ENCODE data around the gene ODF4.

Gene ODF4

DNA sequence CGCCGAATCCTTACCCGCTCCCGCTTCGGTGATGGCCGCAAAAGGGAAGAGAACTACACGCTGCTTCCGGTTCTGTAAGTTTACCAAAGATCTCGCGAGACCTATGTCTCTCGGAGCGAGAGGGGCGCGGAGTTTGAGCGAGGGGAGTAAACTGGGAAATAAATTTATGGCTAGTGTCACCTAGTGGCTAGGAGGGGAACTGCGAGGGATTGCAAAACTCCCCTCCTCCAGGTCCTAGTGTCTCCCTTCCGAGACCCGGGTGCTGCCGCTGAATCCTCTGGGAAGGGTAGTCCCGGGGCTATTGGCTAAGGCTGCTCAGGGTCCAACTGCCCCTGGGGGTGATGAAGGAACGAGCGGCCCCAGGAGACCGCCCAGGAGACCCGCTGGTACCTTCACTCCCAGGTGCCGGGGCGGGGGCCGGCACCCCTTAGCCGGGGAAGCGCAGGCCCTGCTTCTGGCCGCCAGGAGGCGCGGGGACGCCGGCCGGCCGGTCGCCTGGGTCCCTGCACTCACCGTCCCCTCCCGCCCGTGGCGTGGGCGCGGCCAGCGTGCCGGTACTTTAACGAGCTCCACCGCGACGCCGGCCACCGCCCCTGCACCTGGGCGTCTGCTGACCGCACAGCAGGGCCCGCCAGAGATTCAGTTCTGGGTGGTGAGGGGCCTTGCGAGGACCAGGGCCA lies 43.6 kb downstream of the ODF4 start, which contains the start of gene RPL26 (continued):
- TF ChIP-seq ZNF302 (tag by site-specific recombination; IDR thresholded peaks at IDR 0.05; ENCODE audit: low read depth) (no peak), ZNF843 (tag by site-specific recombination; IDR thresholded peaks at IDR 0.05) (0 out of 2 replicates have a peak, but pooled peaks have one; percentile 34), ZNF155 (tag by site-specific recombination; IDR thresholded peaks at IDR 0.05) (no peak), FEZF1 (tag by site-specific recombination; IDR thresholded peaks at IDR 0.05) (peak; percentile 37; the same call in 1 of the 2 replicates), ZNF561 (tag by site-specific recombination; IDR thresholded peaks at IDR 0.05; ENCODE audit: borderline replicate concordance) (peak; percentile 86; the same call in 1 of the 2 replicates), ZIC2 (tag by site-specific recombination; IDR thresholded peaks at IDR 0.05) (peak; percentile 42), ZNF248 (tag by site-specific recombination; IDR thresholded peaks at IDR 0.05) (no peak), ZNF521 (tag by site-specific recombination; IDR thresholded peaks at IDR 0.05) (no peak), ZXDB (tag by site-specific recombination; IDR thresholded peaks at IDR 0.05) (peak; percentile 54), ZNF433 (tag by site-specific recombination; IDR thresholded peaks at IDR 0.05; ENCODE audit: low read depth) (no peak), PRDM1 (tag by site-specific recombination; IDR thresholded peaks at IDR 0.05) (no peak), ZNF112 (tag by site-specific recombination; IDR thresholded peaks at IDR 0.05) (no peak), MEIS1 (CRISPR knock-in tag; IDR thresholded peaks at IDR 0.05; ENCODE audit: borderline replicate concordance) (no peak), ZBTB8A (tag by site-specific recombination; IDR thresholded peaks at IDR 0.05) (peak; percentile 54), ZNF654 (tag by site-specific recombination; IDR thresholded peaks at IDR 0.05; ENCODE audit: low read depth) (peak; percentile 47), ZNF76 (tag by site-specific recombination; IDR thresholded peaks at IDR 0.05; ENCODE audit: borderline replicate concordance, low read depth) (peak; percentile 80; the same call in 1 of the 2 replicates), ZNF2 (tag by site-specific recombination; IDR thresholded peaks at IDR 0.05) (peak; percentile 88)
- TF ChIP-seq, protein P1, sequence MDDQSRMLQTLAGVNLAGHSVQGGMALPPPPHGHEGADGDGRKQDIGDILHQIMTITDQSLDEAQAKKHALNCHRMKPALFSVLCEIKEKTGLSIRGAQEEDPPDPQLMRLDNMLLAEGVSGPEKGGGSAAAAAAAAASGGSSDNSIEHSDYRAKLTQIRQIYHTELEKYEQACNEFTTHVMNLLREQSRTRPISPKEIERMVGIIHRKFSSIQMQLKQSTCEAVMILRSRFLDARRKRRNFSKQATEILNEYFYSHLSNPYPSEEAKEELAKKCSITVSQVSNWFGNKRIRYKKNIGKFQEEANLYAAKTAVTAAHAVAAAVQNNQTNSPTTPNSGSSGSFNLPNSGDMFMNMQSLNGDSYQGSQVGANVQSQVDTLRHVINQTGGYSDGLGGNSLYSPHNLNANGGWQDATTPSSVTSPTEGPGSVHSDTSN (CRISPR knock-in tag; IDR thresholded peaks at IDR 0.05), result no peak
- TF ChIP-seq, protein P2, sequence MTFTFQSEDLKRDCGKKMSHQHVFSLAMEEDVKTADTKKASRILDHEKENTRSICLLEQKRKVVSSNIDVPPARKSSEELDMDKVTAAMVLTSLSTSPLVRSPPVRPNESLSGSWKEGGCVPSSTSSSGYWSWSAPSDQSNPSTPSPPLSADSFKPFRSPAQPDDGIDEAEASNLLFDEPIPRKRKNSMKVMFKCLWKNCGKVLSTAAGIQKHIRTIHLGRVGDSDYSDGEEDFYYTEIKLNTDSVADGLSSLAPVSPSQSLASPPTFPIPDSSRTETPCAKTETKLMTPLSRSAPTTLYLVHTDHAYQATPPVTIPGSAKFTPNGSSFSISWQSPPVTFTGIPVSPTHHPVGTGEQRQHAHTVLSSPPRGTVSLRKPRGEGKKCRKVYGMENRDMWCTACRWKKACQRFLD (tag by site-specific recombination; IDR thresholded peaks at IDR 0.05), result peak; percentile 63; the same call in 1 of the 2 replicates
- TF ChIP-seq, protein P3, sequence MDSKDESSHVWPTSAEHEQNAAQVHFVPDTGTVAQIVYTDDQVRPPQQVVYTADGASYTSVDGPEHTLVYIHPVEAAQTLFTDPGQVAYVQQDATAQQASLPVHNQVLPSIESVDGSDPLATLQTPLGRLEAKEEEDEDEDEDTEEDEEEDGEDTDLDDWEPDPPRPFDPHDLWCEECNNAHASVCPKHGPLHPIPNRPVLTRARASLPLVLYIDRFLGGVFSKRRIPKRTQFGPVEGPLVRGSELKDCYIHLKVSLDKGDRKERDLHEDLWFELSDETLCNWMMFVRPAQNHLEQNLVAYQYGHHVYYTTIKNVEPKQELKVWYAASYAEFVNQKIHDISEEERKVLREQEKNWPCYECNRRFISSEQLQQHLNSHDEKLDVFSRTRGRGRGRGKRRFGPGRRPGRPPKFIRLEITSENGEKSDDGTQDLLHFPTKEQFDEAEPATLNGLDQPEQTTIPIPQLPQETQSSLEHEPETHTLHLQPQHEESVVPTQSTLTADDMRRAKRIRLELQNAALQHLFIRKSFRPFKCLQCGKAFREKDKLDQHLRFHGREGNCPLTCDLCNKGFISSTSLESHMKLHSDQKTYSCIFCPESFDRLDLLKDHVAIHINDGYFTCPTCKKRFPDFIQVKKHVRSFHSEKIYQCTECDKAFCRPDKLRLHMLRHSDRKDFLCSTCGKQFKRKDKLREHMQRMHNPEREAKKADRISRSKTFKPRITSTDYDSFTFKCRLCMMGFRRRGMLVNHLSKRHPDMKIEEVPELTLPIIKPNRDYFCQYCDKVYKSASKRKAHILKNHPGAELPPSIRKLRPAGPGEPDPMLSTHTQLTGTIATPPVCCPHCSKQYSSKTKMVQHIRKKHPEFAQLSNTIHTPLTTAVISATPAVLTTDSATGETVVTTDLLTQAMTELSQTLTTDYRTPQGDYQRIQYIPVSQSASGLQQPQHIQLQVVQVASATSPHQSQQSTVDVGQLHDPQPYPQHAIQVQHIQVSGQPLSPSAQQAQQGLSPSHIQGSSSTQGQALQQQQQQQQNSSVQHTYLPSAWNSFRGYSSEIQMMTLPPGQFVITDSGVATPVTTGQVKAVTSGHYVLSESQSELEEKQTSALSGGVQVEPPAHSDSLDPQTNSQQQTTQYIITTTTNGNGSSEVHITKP (tag by site-specific recombination; IDR thresholded peaks at IDR 0.05), result peak; percentile 94
- TF ChIP-seq, protein P4, sequence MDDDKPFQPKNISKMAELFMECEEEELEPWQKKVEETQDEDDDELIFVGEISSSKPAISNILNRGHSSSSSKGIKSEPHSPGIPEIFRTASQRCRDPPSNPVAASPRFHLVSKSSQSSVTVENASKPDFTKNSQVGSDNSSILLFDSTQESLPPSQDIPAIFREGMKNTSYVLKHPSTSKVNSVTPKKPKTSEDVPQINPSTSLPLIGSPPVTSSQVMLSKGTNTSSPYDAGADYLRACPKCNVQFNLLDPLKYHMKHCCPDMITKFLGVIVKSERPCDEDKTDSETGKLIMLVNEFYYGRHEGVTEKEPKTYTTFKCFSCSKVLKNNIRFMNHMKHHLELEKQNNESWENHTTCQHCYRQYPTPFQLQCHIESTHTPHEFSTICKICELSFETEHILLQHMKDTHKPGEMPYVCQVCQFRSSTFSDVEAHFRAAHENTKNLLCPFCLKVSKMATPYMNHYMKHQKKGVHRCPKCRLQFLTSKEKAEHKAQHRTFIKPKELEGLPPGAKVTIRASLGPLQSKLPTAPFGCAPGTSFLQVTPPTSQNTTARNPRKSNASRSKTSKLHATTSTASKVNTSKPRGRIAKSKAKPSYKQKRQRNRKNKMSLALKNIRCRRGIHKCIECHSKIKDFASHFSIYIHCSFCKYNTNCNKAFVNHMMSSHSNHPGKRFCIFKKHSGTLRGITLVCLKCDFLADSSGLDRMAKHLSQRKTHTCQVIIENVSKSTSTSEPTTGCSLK (tag by site-specific recombination; IDR thresholded peaks at IDR 0.05), result no peak
- TF ChIP-seq, protein P5, sequence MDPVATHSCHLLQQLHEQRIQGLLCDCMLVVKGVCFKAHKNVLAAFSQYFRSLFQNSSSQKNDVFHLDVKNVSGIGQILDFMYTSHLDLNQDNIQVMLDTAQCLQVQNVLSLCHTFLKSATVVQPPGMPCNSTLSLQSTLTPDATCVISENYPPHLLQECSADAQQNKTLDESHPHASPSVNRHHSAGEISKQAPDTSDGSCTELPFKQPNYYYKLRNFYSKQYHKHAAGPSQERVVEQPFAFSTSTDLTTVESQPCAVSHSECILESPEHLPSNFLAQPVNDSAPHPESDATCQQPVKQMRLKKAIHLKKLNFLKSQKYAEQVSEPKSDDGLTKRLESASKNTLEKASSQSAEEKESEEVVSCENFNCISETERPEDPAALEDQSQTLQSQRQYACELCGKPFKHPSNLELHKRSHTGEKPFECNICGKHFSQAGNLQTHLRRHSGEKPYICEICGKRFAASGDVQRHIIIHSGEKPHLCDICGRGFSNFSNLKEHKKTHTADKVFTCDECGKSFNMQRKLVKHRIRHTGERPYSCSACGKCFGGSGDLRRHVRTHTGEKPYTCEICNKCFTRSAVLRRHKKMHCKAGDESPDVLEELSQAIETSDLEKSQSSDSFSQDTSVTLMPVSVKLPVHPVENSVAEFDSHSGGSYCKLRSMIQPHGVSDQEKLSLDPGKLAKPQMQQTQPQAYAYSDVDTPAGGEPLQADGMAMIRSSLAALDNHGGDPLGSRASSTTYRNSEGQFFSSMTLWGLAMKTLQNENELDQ (tag by site-specific recombination; IDR thresholded peaks at IDR 0.05; ENCODE audit: low read depth), result no peak
- TF ChIP-seq, protein P6, sequence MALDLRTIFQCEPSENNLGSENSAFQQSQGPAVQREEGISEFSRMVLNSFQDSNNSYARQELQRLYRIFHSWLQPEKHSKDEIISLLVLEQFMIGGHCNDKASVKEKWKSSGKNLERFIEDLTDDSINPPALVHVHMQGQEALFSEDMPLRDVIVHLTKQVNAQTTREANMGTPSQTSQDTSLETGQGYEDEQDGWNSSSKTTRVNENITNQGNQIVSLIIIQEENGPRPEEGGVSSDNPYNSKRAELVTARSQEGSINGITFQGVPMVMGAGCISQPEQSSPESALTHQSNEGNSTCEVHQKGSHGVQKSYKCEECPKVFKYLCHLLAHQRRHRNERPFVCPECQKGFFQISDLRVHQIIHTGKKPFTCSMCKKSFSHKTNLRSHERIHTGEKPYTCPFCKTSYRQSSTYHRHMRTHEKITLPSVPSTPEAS (tag by site-specific recombination; IDR thresholded peaks at IDR 0.05), result no peak
- TF ChIP-seq, protein P7, sequence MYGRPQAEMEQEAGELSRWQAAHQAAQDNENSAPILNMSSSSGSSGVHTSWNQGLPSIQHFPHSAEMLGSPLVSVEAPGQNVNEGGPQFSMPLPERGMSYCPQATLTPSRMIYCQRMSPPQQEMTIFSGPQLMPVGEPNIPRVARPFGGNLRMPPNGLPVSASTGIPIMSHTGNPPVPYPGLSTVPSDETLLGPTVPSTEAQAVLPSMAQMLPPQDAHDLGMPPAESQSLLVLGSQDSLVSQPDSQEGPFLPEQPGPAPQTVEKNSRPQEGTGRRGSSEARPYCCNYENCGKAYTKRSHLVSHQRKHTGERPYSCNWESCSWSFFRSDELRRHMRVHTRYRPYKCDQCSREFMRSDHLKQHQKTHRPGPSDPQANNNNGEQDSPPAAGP (tag by site-specific recombination; IDR thresholded peaks at IDR 0.05), result no peak

All from HEK293 (cell line).